H1 (cell line): Measurements from ENCODE around the gene USP17L5.
"Not testable (repeated sequence)": the region's sequence is repeated elsewhere in the genome, so short reads cannot be mapped to it uniquely, and the experiment has no call there.

Source experiments
- CEBPB ChIP-seq: IDR thresholded peaks from 2 replicates; pipeline ENCODE4 v1.6.1; 2012; ENCODE audit warnings: low read depth, low read length
- CREB1 ChIP-seq: IDR thresholded peaks from 2 replicates; pipeline ENCODE4 v1.6.1; 2012; ENCODE audit warnings: inconsistent platforms
- EGR1 ChIP-seq: IDR thresholded peaks from 2 replicates; pipeline ENCODE4 v1.6.1; 2011; ENCODE audit warnings: low read depth, low read length, borderline replicate concordance
- EP300 ChIP-seq, 2 experiments: IDR thresholded peaks; 1 replicate in 1 of 2; 2 replicates in 1 of 2; pipeline ENCODE4 v1.6.1; 2011 to 2012; ENCODE audit warnings: low read depth in 2 of 2, low read length in 2 of 2, mild to moderate bottlenecking in 2 of 2, borderline replicate concordance in 1 of 2, inconsistent platforms in 1 of 2, moderate library complexity in 1 of 2
- EZH2 ChIP-seq: fragments of 200-600 bp; sonication (generic); IDR thresholded peaks from 2 replicates; pipeline ENCODE4 v1.7.1; 2012; ENCODE audit warnings: low read depth, mild to moderate bottlenecking, moderate library complexity, low read length, inconsistent platforms; ENCODE audit not compliant: severe bottlenecking
- KDM4A ChIP-seq: IDR thresholded peaks from one replicate; pipeline ENCODE4 v1.7.1; 2012; ENCODE audit warnings: low read depth, mild to moderate bottlenecking, moderate library complexity, low read length, inconsistent platforms; ENCODE audit not compliant: severe bottlenecking
- POLR2AphosphoS5 ChIP-seq: IDR thresholded peaks from 2 replicates; pipeline ENCODE4 v1.6.1; 2011; ENCODE audit warnings: low read depth, low read length
- RAD21 ChIP-seq, 2 experiments: IDR thresholded peaks in 1 of 2; conservative IDR thresholded peaks in 1 of 2; 2 replicates each; pipeline ENCODE4 v1.6.1; 2011; ENCODE audit warnings: low read depth in 2 of 2, low read length in 2 of 2, improper control_type of control experiment in 1 of 2, inconsistent platforms in 1 of 2, mild to moderate bottlenecking in 1 of 2, moderate library complexity in 1 of 2
- RFX5 ChIP-seq: IDR thresholded peaks from 2 replicates; pipeline ENCODE4 v1.6.1; 2011; ENCODE audit warnings: low read depth, low read length, improper control_type of control experiment, borderline replicate concordance
- SUZ12 ChIP-seq: fragments of 200-600 bp; sonication (generic); IDR thresholded peaks from 2 replicates; pipeline ENCODE4 v1.6.1; 2012; ENCODE audit warnings: mild to moderate bottlenecking, inconsistent platforms, low read length, moderate library complexity, mixed read lengths
- TEAD4 ChIP-seq: IDR thresholded peaks from 2 replicates; pipeline ENCODE4 v1.6.1; 2012; ENCODE audit warnings: low read depth, low read length, inconsistent platforms, mixed read lengths
- ZNF274 ChIP-seq: IDR thresholded peaks from 2 replicates; pipeline ENCODE4 v1.7.0; 2012; ENCODE audit warnings: low read length, borderline replicate concordance; ENCODE audit errors: extremely low read depth
- TF ChIP-seq, protein P1 (sequence below), 3 experiments: IDR thresholded peaks; 1 replicate in 2 of 3; 2 replicates in 1 of 3; pipeline versions ENCODE4 v1.5.1 to v1.6.1; 2011; ENCODE audit warnings: low read length in 3 of 3, mild to moderate bottlenecking in 3 of 3, inconsistent platforms in 2 of 3, low read depth in 1 of 3, moderate library complexity in 1 of 3; ENCODE audit not compliant: insufficient read depth in 1 of 3; ENCODE audit errors: control extremely low read depth in 1 of 3
- TF ChIP-seq, protein P2 (sequence below): IDR thresholded peaks from 2 replicates; pipeline ENCODE4 v1.6.1; 2012; ENCODE audit warnings: inconsistent platforms

DNA sequence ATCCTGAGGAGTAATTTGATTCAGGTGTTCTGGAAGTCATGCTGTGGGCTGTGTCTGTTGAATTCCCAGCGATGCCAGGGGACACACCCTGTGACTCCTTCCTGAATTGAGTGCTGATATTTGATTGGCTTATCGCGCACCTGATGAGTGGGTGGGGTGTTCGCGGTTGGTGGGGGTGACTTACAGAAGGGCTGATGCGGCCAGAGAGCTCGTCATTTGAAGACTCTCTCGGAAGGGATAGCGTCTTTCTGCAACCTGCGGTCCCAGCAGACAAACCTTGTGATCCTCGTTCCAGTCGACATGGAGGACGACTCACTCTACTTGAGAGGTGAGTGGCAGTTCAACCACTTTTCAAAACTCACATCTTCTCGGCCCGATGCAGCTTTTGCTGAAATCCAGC, 9.6 kb upstream of the USP17L5 start, which contains the start of gene USP17L25:
- not testable (repeated sequence) for TF ChIP-seq EZH2; RAD21 (IDR thresholded peaks at IDR 0.05 in 1 of 2, conservative IDR thresholded peaks at IDR 0.05 in 1 of 2; ENCODE audit: low read depth in 2 of 2, low read length in 2 of 2); EP300 (IDR thresholded peaks at IDR 0.05; ENCODE audit: borderline replicate concordance in 1 of 2, low read depth in 2 of 2, low read length in 2 of 2); POLR2AphosphoS5; CREB1; SUZ12; EGR1; TEAD4; KDM4A; CEBPB; ZNF274; RFX5
- TF ChIP-seq, protein P1, sequence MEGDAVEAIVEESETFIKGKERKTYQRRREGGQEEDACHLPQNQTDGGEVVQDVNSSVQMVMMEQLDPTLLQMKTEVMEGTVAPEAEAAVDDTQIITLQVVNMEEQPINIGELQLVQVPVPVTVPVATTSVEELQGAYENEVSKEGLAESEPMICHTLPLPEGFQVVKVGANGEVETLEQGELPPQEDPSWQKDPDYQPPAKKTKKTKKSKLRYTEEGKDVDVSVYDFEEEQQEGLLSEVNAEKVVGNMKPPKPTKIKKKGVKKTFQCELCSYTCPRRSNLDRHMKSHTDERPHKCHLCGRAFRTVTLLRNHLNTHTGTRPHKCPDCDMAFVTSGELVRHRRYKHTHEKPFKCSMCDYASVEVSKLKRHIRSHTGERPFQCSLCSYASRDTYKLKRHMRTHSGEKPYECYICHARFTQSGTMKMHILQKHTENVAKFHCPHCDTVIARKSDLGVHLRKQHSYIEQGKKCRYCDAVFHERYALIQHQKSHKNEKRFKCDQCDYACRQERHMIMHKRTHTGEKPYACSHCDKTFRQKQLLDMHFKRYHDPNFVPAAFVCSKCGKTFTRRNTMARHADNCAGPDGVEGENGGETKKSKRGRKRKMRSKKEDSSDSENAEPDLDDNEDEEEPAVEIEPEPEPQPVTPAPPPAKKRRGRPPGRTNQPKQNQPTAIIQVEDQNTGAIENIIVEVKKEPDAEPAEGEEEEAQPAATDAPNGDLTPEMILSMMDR (IDR thresholded peaks at IDR 0.05; ENCODE audit: control extremely low read depth in 1 of 3, insufficient read depth in 1 of 3, low read depth in 1 of 3, low read length in 3 of 3) = not testable (repeated sequence)
- TF ChIP-seq, protein P2, sequence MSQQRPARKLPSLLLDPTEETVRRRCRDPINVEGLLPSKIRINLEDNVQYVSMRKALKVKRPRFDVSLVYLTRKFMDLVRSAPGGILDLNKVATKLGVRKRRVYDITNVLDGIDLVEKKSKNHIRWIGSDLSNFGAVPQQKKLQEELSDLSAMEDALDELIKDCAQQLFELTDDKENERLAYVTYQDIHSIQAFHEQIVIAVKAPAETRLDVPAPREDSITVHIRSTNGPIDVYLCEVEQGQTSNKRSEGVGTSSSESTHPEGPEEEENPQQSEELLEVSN = not testable (repeated sequence)
